ENCODE measurements around the gene UBE2D1. TPM values are rescaled to one million over a fixed set of nuclear protein-coding genes. Genes with fewer than 3 reads are reported as not detected.

UBE2D1 gene
- total RNA-seq, 1 experiment from 2014 or later = 24.6 TPM

- TF ChIP-seq IRF1 (CRISPR knock-in tag; IDR thresholded peaks at IDR 0.05) (no peak), ZNF416 (CRISPR knock-in tag; IDR thresholded peaks at IDR 0.05) (no peak)
These were observed 38.6 kb downstream of the UBE2D1 start (continued) for GRCh38 chr10:58373442-58373827.

- ATAC-seq (no peak), DNase-seq (ENCODE audit: low spot score) (no peak)
- Mint-ChIP-seq H3K9me3 (no peaks in the 10 kb centered on the region), H3K27ac (no peak overlapping the region), H3K4me1 (peaks cover 15% of the 10 kb centered on the region), H3K27me3 (ENCODE audit: low read depth) (no peaks in the 10 kb centered on the region), H3K4me3 (no peak overlapping the region), H3K36me3 (peaks cover 5% of the 10 kb centered on the region)
- POLR2A ChIA-PET = no interaction called here
- CTCF ChIA-PET = no interaction called here
- TF ChIP-seq ZNF671 (CRISPR knock-in tag; IDR thresholded peaks at IDR 0.05) (no peak), ZNF423 (CRISPR knock-in tag; IDR thresholded peaks at IDR 0.05) (no peak), ARID4B (CRISPR knock-in tag; IDR thresholded peaks at IDR 0.05; ENCODE audit: borderline replicate concordance) (no peak), OVOL2 (CRISPR knock-in tag; IDR thresholded peaks at IDR 0.05; ENCODE audit: borderline replicate concordance) (no peak), EMX1 (CRISPR knock-in tag; IDR thresholded peaks at IDR 0.05) (no peak), ATF1 (CRISPR knock-in tag; IDR thresholded peaks at IDR 0.05) (no peak)
These were observed 47.7 kb downstream of the UBE2D1 start for GRCh38 chr10:58382489-58382995.

- Mint-ChIP-seq H3K4me1 (peaks cover 15% of the 10 kb centered on the region), H3K4me3 (peak overlapping the region; percentile 93), H3K27me3 (ENCODE audit: low read depth) (no peaks in the 10 kb centered on the region), H3K9me3 (no peaks in the 10 kb centered on the region), H3K27ac (no peak overlapping the region), H3K36me3 (peaks cover 19% of the 10 kb centered on the region)
- DNase-seq (ENCODE audit: low spot score) = no peak
- CTCF ChIA-PET = interaction anchor here (0.7 to 2.6 kb wide), 16 partner anchors 9 to 207 kb away, joined by 3 to 24 read pairs (median 4); partner anchors contain the start of genes CISD1 and UBE2D1
- TF ChIP-seq SP1 (CRISPR knock-in tag; conservative IDR thresholded peaks at IDR 0.05) (no peak), TCF7 (CRISPR knock-in tag; IDR thresholded peaks at IDR 0.05; ENCODE audit: low read depth) (no peak), ZNF671 (CRISPR knock-in tag; IDR thresholded peaks at IDR 0.05) (no peak), FOXP4 (CRISPR knock-in tag; IDR thresholded peaks at IDR 0.05) (no peak), ZNF512 (CRISPR knock-in tag; IDR thresholded peaks at IDR 0.05; ENCODE audit: borderline replicate concordance) (no peak), ZNF532 (CRISPR knock-in tag; IDR thresholded peaks at IDR 0.05; ENCODE audit: borderline replicate concordance) (no peak), RORB (CRISPR knock-in tag; IDR thresholded peaks at IDR 0.05) (no peak), AR (CRISPR knock-in tag; IDR thresholded peaks at IDR 0.05) (no peak)
- ATAC-seq = no peak
- POLR2A ChIA-PET = no interaction called here
These were observed 49.3 kb downstream of the UBE2D1 start for GRCh38 chr10:58384095-58384494.
